ENCODE data around the gene PDE3A. TPM values are rescaled to one million over a fixed set of nuclear protein-coding genes. Genes with fewer than 3 reads are reported as not detected.
A peak's percentile ranks its signal among the peaks of the same experiment; 100 is the strongest.

Gene PDE3A
- total RNA-seq, 1 donor, result 14.8 TPM

DNA sequence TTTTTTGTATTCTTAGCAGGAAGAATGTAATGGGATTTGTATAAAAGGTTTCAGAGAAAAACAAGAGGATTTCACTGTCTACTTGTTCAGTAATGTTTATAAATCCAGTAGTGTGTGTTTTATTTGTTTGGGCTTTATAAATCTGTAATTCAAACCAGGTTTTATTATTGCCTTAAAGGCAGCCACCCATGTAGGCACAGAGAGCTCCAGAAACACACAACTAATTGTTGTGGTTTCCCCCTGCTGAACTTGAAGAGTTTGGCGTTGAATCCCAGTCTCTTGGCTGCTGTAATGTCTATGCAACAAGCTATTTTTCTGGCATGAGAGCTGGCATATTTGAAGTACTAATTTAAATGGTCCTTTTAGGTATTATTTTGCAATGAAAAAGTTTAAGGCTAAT lies 263.4 kb downstream of the PDE3A start:
- no peak for DNase-seq (ENCODE audit: insufficient read length, low spot score, missing footprints)
- Histone ChIP-seq H4K20me1 (ENCODE audit: insufficient read depth, low read length) (no peaks in the 10 kb centered on the region), H3K4me1 (ENCODE audit: insufficient read depth, low read length) (peaks cover 28% of the 10 kb centered on the region), H3K4me3 (ENCODE audit: insufficient read depth, low read length) (no peak overlapping the region), H3K27me3 (ENCODE audit: insufficient read depth, low read length) (no peaks in the 10 kb centered on the region), H3K27ac (ENCODE audit: low read depth, low read length) (no peak overlapping the region), H2AFZ (ENCODE audit: low read length) (no peak overlapping the region), H3K36me3 (ENCODE audit: insufficient read depth, low read length) (peaks cover 2% of the 10 kb centered on the region), H3K79me2 (ENCODE audit: insufficient read depth, low read length) (no peaks in the 10 kb centered on the region), H3K9me3 (ENCODE audit: low read depth, low read length) (no peaks in the 10 kb centered on the region), H3K4me2 (ENCODE audit: insufficient read depth, low read length) (no peak overlapping the region)
- TF ChIP-seq, protein P1, sequence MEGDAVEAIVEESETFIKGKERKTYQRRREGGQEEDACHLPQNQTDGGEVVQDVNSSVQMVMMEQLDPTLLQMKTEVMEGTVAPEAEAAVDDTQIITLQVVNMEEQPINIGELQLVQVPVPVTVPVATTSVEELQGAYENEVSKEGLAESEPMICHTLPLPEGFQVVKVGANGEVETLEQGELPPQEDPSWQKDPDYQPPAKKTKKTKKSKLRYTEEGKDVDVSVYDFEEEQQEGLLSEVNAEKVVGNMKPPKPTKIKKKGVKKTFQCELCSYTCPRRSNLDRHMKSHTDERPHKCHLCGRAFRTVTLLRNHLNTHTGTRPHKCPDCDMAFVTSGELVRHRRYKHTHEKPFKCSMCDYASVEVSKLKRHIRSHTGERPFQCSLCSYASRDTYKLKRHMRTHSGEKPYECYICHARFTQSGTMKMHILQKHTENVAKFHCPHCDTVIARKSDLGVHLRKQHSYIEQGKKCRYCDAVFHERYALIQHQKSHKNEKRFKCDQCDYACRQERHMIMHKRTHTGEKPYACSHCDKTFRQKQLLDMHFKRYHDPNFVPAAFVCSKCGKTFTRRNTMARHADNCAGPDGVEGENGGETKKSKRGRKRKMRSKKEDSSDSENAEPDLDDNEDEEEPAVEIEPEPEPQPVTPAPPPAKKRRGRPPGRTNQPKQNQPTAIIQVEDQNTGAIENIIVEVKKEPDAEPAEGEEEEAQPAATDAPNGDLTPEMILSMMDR (IDR thresholded peaks at IDR 0.05; ENCODE audit: extremely low read depth, low read depth, low read length), result no peak

DNA sequence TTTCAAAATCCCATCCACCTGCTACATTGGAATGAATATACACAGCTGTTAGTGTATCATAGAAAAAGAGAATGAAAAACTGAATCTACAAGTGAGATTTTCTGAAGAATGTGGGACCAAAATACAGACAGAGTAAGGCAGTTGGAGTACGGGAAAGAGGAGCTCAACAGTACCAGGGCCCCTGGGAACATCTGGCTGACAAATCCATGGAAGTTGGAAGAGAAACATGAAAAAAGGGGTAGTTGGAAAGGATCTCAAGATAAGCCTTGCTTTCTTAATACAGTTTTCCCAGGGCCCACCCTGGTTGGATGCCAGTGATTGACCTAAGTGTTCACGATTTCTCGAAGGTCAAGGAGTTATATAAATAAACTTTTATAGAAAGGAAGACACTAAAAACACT lies 272.8 kb downstream of the PDE3A start:
- DNase-seq (ENCODE audit: insufficient read length, low spot score, missing footprints), result no peak
- Histone ChIP-seq H3K4me1 (ENCODE audit: insufficient read depth, low read length) (no peaks in the 10 kb centered on the region), H4K20me1 (ENCODE audit: insufficient read depth, low read length) (no peaks in the 10 kb centered on the region), H3K4me3 (ENCODE audit: insufficient read depth, low read length) (no peak overlapping the region), H3K4me2 (ENCODE audit: insufficient read depth, low read length) (no peak overlapping the region), H3K27ac (ENCODE audit: low read depth, low read length) (no peak overlapping the region), H3K36me3 (ENCODE audit: insufficient read depth, low read length) (peaks cover 4% of the 10 kb centered on the region), H2AFZ (ENCODE audit: low read length) (no peak overlapping the region), H3K9me3 (ENCODE audit: low read depth, low read length) (no peaks in the 10 kb centered on the region), H3K79me2 (ENCODE audit: insufficient read depth, low read length) (no peaks in the 10 kb centered on the region), H3K27me3 (ENCODE audit: insufficient read depth, low read length) (no peaks in the 10 kb centered on the region)
- TF ChIP-seq, protein P1 (IDR thresholded peaks at IDR 0.05; ENCODE audit: extremely low read depth, low read depth, low read length), result no peak

DNA sequence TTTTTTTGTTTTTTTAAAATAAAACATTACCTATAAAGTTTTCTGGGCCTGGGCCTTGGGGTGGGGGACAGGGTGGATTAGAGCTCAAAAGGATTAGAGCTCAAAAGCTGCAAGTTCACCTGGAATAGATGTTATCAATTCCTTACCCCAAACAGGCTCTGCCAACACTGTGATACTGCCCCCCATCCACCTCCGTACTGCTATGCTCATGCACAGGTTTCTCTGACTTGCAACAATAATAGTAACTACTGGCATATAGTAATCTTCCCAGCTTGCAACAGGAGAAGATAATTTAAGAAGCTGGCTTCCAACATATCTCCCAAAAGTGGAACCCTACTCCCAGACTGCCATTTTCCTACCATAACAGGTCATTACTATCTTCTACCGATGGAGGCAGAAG lies 275.5 kb downstream of the PDE3A start:
- TF ChIP-seq, protein P1 (IDR thresholded peaks at IDR 0.05; ENCODE audit: extremely low read depth, low read depth, low read length), result no peak

DNA sequence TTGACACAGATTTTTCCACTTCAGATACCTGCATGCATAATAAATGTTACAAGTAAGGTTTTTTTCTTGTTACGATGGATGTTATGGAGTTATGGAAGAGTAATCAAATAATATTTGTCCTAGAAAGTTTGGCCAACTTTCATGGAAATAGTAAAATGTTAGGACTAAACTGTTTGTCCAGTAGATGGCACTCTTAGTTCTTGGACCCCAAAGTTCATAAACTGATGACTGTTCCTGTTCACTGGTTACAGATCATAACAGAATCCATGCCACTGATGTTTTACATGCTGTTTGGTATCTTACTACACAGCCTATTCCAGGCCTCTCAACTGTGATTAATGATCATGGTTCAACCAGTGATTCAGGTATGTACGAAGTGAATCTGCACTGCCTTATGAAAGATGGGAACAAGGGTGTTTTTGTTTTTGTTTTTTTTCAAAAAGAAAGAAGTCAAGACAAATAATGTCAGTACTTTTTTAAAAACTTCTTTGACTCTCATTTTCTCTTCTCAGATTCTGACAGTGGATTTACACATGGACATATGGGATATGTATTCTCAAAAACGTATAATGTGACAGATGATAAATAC lies 278.0 kb downstream of the PDE3A start:
- Histone ChIP-seq H3K27ac (ENCODE audit: low read depth, low read length) (peak overlapping the region; percentile 44), H3K9me3 (ENCODE audit: low read depth, low read length) (no peaks in the 10 kb centered on the region), H3K36me3 (ENCODE audit: insufficient read depth, low read length) (peaks cover 6% of the 10 kb centered on the region), H2AFZ (ENCODE audit: low read length) (no peak overlapping the region), H3K79me2 (ENCODE audit: insufficient read depth, low read length) (no peaks in the 10 kb centered on the region), H3K27me3 (ENCODE audit: insufficient read depth, low read length) (no peaks in the 10 kb centered on the region), H4K20me1 (ENCODE audit: insufficient read depth, low read length) (no peaks in the 10 kb centered on the region), H3K4me1 (ENCODE audit: insufficient read depth, low read length) (no peaks in the 10 kb centered on the region), H3K4me2 (ENCODE audit: insufficient read depth, low read length) (no peak overlapping the region), H3K4me3 (ENCODE audit: insufficient read depth, low read length) (no peak overlapping the region)
- TF ChIP-seq, protein P1 (IDR thresholded peaks at IDR 0.05; ENCODE audit: extremely low read depth, low read depth, low read length), result peak; percentile 73
- peak; percentile 50 for DNase-seq (ENCODE audit: insufficient read length, low spot score, missing footprints)

More for the DNA sequence above, 275.5 kb downstream of the PDE3A start:
- H3K27me3 ChIP-seq (ENCODE audit: insufficient read depth, low read length), result no peaks in the 10 kb centered on the region
- H3K4me1 ChIP-seq (ENCODE audit: insufficient read depth, low read length), result no peaks in the 10 kb centered on the region
- no peak overlapping the region for H3K27ac ChIP-seq (ENCODE audit: low read depth, low read length)
- no peak overlapping the region for H3K4me2 ChIP-seq (ENCODE audit: insufficient read depth, low read length)
- H3K36me3 ChIP-seq (ENCODE audit: insufficient read depth, low read length), result peaks cover 3% of the 10 kb centered on the region
- no peaks in the 10 kb centered on the region for H3K79me2 ChIP-seq (ENCODE audit: insufficient read depth, low read length)
- H3K9me3 ChIP-seq (ENCODE audit: low read depth, low read length), result no peaks in the 10 kb centered on the region
- DNase-seq (ENCODE audit: insufficient read length, low spot score, missing footprints), result no peak
- H2AFZ ChIP-seq (ENCODE audit: low read length), result no peak overlapping the region
- no peaks in the 10 kb centered on the region for H4K20me1 ChIP-seq (ENCODE audit: insufficient read depth, low read length)
- H3K4me3 ChIP-seq (ENCODE audit: insufficient read depth, low read length), result no peak overlapping the region

Data from osteoblast (primary cell).